Smooth muscle cell (in vitro differentiated cells): ENCODE data around the gene GGTLC2. TPM values are rescaled to one million over a fixed set of nuclear protein-coding genes. Genes with fewer than 3 reads are reported as not detected.

ENCODE experiments used
- DNase-seq: peaks from one replicate; lab custom pipeline; 2025; ENCODE audit not compliant: unreplicated experiment; lab: John Stamatoyannopoulos, UW
- H2AFZ ChIP-seq: fragments of 200-600 bp; sonication (generic); 2 replicates; pipeline ENCODE4 v1.6.0; 2016; ENCODE audit warnings: antibody characterized with exemption, low read depth, mild to moderate bottlenecking
- H3F3A ChIP-seq: fragments of 200-600 bp; sonication (generic); 2 replicates; pipeline ENCODE4 v1.6.0; 2017; ENCODE audit warnings: antibody characterized with exemption, low read depth
- H3K27ac ChIP-seq: fragments of 200-600 bp; sonication (generic); 2 replicates; pipeline ENCODE4 v1.5.1; 2016; ENCODE audit warnings: low read depth, mild to moderate bottlenecking
- H3K27me3 ChIP-seq: fragments of 200-600 bp; sonication (generic); 2 replicates; pipeline ENCODE4 v1.6.1; 2016; ENCODE audit warnings: low read depth, mild to moderate bottlenecking
- H3K36me3 ChIP-seq: fragments of 200-600 bp; sonication (generic); 2 replicates; pipeline ENCODE4 v1.5.1; 2016; ENCODE audit warnings: low read depth
- H3K4me1 ChIP-seq: fragments of 200-600 bp; sonication (generic); 2 replicates; pipeline ENCODE4 v1.5.1; 2016; ENCODE audit warnings: low read depth
- H3K4me2 ChIP-seq: fragments of 200-600 bp; sonication (generic); 2 replicates; pipeline ENCODE4 v1.6.0; 2016; ENCODE audit warnings: mild to moderate bottlenecking
- H3K4me3 ChIP-seq: fragments of 200-600 bp; sonication (generic); 2 replicates; pipeline ENCODE4 v1.5.1; 2016; ENCODE audit warnings: mild to moderate bottlenecking
- H3K79me2 ChIP-seq: fragments of 200-600 bp; sonication (generic); 2 replicates; pipeline ENCODE4 v1.6.0; 2016; ENCODE audit warnings: low read depth, mild to moderate bottlenecking
- H3K9ac ChIP-seq: fragments of 200-600 bp; sonication (generic); 2 replicates; pipeline ENCODE4 v1.6.0; 2016; ENCODE audit warnings: low read depth
- H3K9me3 ChIP-seq: fragments of 200-600 bp; sonication (generic); replicated peaks from 2 replicates; pipeline ENCODE4 v1.5.1; 2016; ENCODE audit warnings: low read depth
- H4K20me1 ChIP-seq: fragments of 200-600 bp; sonication (generic); 2 replicates; pipeline ENCODE4 v1.6.0; 2016; ENCODE audit warnings: low read depth
- CTCF ChIP-seq: fragments of 200-600 bp; sonication (generic); IDR thresholded peaks from 2 replicates; pipeline ENCODE4 v1.5.1; 2017; ENCODE audit warnings: borderline replicate concordance, mild to moderate bottlenecking, antibody characterized with exemption; ENCODE audit not compliant: insufficient read depth, poor library complexity, severe bottlenecking
- WGBS: methylation state at CpG from one replicate; pipeline ENCODE4 v1.1.7; 2016; ENCODE audit warnings: low lambda C conversion rate; 5-methylcytosine and 5-hydroxymethylcytosine counted together
- polyA plus RNA-seq: library from polyadenylated mRNA; unstranded; fragments of >200 nt; fragmentation: Nextera tagmentation; extraction: Ambion mirVana; gene quantifications from 2 replicates; pipeline ENCODE4 v1.2.1, GENCODE V29; 2016
- total RNA-seq: library from RNA; depleted of rRNA; stranded (reverse); fragments of >200 nt; gene quantifications from 2 replicates; pipeline ENCODE4 v1.2.3, GENCODE V29; 2014

Gene GGTLC2
- total and polyA plus RNA-seq, 2 experiments from 2014 or later: not detected

DNA sequence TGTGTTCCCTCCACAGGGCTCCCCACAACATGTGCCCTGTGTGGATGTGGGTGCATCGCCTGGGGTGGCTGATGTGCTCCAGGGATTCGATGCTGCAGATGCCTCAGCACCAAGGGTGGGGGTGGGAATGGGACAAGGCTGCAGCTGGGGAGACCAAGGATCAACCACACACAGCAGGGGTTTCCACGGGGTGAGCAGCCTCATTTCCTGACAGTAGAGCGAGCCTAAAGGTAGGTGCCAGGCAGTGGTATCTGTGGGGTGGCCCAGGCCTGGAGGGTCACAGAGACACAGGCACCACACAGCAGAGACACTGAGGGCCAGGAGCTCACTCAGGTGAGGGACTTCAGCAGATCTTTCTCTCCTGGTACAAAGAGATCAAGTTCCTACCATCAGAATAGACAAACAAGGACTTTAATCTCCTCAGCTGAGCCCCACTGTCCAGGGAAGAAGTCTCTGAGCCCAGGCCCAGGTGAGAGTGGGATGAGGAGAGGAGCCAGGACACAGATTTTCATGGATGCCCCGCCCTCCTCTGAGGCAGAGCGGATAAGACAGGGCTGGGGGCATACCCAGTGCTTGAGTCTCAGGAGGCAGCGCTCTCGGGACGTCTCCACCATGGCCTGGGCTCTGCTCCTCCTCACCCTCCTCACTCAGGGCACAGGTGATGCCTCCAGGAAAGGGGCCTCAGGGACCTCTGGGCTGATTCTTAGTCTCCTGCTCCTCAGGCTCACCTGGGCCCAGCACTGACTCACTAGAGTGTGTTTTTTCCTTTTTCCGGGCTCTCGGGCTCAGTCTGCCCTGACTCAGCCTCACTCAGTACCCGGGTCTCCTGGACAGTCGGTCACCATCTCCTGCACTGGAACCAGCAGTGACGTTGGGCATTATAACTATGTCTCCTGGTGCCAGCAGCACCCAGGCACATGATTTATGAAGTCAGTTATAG lies 19.7 kb downstream of the GGTLC2 start:
- H4K20me1 ChIP-seq: no peaks in the 10 kb centered on the region
- H3K79me2 ChIP-seq: no peaks in the 10 kb centered on the region
- no peak overlapping the region for H3K4me3 ChIP-seq
- no peaks in the 10 kb centered on the region for H3F3A ChIP-seq
- H3K4me2 ChIP-seq: no peak overlapping the region
- H3K4me1 ChIP-seq: no peaks in the 10 kb centered on the region
- H2AFZ ChIP-seq: no peak overlapping the region
- no peaks in the 10 kb centered on the region for H3K9me3 ChIP-seq
- no peak for TF ChIP-seq CTCF
- H3K9ac ChIP-seq: no peak overlapping the region
- H3K36me3 ChIP-seq: no peaks in the 10 kb centered on the region
- peaks cover 48% of the 10 kb centered on the region for H3K27me3 ChIP-seq
- no peak for DNase-seq
- no peak overlapping the region for H3K27ac ChIP-seq
- whole genome bisulfite sequencing: 81% methylated on average over 14 of the region's 14 CpGs

GRCh38 chr22:22666307-22667091 lies 22.1 kb downstream of the GGTLC2 start:
- Histone ChIP-seq H3K9me3 (no peaks in the 10 kb centered on the region), H3K9ac (no peak overlapping the region), H3K27me3 (peaks cover 29% of the 10 kb centered on the region), H4K20me1 (no peaks in the 10 kb centered on the region), H3F3A (no peaks in the 10 kb centered on the region), H3K4me1 (no peaks in the 10 kb centered on the region), H3K36me3 (no peaks in the 10 kb centered on the region), H2AFZ (no peak overlapping the region), H3K4me2 (no peak overlapping the region), H3K27ac (no peak overlapping the region), H3K4me3 (no peak overlapping the region), H3K79me2 (no peaks in the 10 kb centered on the region)
- WGBS: 47% methylated on average over 7 of the region's 7 CpGs
- TF ChIP-seq CTCF: peak; percentile 45
- DNase-seq: no peak

GRCh38 chr22:22667966-22668880 lies 23.8 kb downstream of the GGTLC2 start:
- Histone ChIP-seq H3K27me3 (peaks cover 21% of the 10 kb centered on the region), H3K79me2 (no peaks in the 10 kb centered on the region), H3K36me3 (no peaks in the 10 kb centered on the region), H3K9ac (no peak overlapping the region), H3K9me3 (no peaks in the 10 kb centered on the region), H3K4me1 (no peaks in the 10 kb centered on the region), H4K20me1 (no peaks in the 10 kb centered on the region), H3K4me2 (no peak overlapping the region), H3K4me3 (no peak overlapping the region), H3F3A (no peaks in the 10 kb centered on the region), H2AFZ (no peak overlapping the region), H3K27ac (no peak overlapping the region)
- 75% methylated on average over 11 of the region's 11 CpGs for WGBS
- no peak for TF ChIP-seq CTCF
- no peak for DNase-seq
